Dermis blood vessel endothelial cell (primary cell): ENCODE results near the gene JDP2. TPM values are rescaled to one million over a fixed set of nuclear protein-coding genes. Genes with fewer than 3 reads are reported as not detected.

ENCODE experiments used
- DNase-seq: peaks from one replicate; pipeline ENCODE4 v3.0.0; 2010
- total RNA-seq: library from RNA; depleted of rRNA; stranded (reverse); fragments of >200 nt; gene quantifications from 2 replicates; pipeline ENCODE4 v1.2.3, GENCODE V29; 2014

JDP2 gene
- total RNA-seq, 1 donor from 2014 or later: 16.0 TPM

DNA sequence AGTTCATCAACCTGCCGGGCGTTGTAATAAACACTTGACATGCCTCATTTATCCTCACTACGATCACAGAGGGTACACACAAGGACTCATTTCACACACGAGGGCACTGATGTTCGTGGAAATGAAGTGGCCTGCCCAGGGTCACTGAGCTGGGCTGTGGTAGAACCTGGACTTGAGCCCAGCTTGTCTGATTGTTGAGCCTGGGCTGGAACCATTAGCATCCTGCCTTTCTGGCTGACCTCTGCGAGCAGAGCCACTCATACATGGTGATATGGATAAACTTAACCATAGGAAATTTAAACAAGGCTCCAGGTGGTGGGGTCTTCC, 16.6 kb upstream of the JDP2 start:
- DNase-seq: no peak

DNA sequence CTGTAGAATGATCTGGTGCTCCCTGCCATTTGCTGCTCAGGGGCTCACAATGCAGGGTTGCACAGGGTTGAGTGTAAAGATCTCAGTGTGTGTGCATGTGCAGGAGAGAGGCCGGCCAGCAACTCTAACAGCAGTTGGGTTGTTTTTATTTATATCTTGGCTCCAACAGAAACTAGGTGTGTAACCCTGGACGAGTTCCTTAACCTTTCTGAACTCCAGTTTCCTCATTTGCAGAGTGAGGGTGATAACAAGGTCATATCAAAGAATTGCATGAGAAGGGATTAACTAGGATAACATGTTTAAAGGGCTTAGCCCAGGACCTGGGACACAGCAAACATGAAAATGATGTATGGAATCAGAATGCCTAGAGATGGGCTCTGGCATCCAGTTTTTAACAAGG, 14.8 kb upstream of the JDP2 start:
- DNase-seq: no peak

DNA sequence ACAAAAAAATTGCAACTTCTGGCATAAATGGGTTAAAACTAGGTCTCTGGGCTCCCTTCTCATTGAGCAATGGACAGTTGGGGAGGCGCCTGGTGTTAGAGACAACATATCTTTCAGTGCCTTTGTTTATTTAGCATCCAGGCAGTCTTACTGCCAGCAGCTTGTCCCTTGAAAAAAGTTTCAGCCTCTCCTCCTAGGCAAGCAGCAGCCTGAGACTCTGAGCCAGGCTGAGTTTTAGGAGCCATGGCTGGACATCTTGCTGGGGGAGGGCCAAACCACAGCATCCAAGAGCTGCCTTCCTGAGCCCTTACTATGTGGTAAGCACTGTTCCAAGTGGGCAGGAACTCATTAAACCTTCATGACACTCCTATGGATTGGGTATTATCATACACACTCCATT, 10.1 kb upstream of the JDP2 start:
- DNase-seq: no peak

DNA sequence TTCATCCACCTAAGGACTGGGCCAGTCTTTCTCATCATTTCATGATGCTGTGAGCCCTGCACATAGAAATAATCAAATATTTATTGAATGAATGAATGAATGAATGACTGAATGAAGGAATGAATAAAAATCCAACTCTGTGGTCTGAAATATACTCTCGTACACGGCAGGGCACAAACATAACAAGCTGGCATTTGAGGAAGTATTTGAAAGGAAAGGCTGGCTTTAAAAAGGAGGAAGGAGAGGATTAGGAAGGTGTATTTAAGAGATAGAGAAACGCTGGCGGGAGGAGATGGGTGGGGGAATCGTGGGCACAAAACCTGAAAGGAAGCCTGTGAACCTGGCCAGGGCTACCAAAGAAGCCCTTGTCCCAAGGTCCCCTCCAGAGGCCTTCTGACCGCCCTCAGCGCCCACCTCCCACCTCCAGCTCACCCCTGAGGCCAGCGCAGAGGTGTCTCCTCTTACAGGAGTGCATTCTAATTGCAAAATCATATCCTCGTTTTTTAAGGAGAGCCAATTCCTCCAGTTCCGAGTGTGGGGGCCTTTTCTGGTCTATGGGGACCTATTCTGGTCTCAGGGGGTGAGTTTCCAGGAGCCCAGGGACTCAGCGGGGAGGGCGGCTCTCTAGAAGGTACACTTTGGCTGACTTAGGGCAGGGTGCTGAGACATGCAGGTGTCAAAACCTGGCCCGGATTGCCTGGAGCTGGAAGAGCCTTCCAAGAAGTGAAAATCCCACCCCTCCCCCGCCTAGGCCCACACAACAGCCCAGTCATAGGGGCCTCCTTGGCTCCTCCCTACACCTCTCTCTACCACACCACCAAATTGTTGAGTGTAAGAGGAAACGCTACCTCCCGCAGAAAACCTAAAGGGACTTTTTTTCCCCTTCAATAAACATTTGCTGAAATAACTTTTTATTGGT, 8.7 kb upstream of the JDP2 start:
- DNase-seq: no peak

DNA sequence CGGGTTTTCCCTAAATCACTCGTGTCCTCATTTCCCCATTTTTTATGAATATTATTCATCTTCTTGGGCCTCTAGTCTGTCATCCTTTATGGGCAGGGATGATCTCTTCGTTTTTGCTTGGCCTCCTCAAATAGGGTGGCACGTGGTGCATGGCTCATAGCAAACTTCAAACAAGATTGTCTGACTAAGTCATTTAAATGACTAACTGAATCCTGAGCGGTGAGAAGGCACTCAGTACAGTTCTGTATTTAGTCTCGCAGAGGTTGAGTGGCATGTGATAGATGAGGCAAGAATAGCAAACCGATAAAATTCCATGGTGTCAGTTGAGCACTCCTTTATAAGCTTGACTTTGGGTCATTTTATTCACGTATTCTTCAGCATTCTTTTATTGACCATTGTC, 5.7 kb upstream of the JDP2 start:
- no peak for DNase-seq

DNA sequence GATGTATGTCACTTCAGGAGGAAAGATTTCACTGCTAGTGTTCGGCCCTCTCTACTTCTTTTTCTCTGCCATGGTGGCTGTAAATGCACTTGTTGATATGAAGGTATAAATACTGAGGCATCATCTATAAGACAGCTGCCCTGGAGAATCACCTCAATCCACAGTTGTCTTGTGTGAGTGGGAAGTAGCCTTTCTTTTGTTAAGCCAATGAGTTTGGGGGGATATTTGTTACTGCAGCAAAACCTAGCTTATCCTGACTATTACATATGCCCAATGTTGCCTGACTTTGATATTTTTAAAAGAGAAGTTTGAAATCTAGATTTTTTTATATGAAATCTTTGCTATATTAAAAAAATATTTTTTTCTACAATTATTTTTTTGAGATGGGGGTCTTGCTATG, 3.3 kb upstream of the JDP2 start:
- no peak for DNase-seq

DNA sequence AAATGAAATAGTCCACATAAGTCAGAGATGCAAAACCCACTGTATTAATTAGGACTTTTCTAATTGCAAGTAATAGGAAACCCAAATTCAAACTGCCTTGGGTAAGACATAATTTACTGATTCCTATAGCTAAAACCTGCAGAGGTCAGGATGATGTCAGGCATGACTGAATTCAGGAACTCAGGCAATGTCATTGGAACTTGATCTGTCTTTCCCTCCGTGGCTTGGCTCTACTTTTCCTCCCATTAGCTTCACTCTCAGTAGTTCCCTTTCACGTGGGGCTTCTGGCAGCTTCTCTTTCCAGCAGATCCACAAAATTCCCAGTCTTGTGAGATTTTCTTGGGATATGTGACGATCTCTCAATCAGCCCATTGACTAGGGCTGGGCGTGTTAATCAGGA, 2.4 kb upstream of the JDP2 start:
- DNase-seq: no peak

DNA sequence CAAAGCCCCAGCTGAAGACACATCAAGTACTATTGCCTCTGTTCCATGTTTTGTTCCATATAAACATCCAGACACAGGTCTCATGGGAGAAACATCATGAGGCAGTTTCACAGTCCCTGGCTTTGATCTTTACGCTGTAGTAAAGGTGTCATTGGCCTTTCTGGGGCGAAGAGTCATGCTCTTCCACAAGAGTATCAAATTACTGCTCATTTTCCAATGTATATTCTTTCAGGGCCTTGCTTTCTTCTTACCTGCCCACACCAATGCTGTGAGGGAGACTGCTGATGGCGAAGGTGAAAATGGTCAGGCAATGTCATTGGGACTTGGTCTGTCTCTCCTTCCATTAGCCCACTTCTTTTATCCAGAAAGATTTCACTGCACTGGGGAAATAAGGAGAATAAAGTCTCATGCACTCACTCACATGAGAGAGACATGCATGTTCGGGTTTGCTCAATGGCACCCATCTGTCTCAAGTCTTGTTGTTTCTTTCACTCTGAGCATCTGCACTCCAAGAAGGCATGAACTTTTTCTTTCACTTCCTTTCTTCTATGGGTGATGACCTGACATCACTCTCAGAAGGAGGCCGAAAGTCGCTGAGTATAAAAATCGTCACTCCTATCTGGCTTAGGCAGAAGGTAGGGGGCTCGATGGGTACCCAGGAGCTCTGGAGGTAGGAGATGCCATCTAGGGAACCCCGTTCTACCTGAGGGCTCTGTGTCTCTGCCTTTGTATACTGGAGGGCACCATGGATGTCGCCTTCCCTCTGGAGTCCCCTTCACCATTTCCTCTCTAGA, 1.3 kb upstream of the JDP2 start:
- DNase-seq: no peak

DNA sequence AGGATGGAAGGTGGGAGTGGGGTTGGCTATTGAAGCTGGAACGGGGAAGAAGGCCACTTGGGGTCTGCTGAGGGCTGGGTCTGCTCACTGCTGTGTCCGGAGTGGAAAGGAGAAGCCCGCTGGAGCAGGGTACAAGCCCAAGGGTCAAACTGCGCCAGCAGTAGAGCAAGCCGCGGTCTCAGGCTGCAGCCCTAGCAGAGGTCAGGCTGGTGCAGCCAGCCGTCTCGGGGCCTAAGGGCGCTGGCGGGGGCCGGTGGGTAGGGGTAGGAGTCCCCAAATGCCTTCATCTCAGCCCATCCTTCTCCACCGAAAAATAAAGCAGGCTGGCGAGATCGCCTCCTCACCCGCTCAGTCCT, 718 bp upstream of the JDP2 start:
- no peak for DNase-seq

DNA sequence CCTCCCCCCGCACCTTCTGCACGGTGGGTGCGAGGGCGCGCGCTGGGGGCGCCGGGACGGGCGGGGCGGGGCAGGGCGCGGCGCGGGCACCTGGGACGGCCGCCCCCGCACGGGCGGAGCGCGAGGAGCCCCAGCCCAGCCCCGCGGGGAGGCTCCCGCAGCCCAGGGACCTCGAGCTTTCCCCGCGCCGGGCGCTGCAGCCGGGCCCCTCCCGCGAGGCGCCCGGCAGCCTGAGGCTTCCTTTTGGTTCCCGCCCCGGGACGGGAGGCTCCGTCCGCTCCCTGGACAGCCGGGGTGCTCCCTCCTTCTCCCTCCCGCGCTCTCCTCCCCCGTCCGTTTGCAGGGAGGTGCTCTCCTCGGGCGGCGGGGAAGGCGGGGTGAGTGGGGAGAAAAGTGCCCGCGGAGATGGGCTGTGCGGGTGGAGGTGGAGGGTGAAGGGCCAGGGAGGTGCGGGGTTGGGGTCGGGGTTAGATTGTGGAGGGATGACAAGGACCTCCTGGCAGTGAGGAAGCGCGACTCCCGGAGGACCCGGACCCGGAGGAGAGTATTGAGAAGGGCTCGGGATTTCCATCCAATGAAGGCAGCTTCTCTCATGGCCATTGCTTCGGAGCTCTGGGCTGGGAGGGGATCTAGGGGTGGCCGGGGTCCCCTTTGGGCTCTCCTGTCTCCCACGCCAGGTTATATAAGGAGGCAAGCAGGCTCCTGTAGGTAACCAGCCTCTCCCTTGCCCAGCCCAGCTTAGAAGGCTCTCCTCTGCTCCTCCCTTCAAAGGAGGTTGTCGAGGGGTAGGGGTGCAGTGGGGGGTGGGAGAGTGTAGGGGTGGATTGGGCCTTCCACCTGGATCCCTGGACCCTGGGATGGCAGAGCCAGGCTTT, 645 bp downstream of the JDP2 start:
- DNase-seq: no peak

DNA sequence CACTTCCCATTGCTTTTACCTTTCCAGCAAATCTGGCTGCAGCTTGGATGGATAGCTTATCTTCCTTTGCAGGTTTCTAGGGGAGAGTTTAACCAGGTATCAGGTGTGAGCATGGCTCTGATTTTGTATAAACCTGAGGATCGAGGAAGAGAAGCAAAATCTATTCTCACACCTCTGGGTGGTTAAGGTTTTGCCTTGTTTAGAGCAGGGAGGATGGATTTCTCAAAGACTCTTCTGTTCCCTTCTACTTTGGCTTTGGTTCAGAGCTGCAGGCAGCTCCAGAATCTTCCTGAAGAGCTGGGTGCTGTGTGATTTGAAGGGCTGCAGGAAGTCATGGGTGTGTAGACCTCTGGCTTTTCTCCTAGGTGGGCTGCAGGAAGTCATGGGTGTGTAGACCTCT, 1.7 kb downstream of the JDP2 start:
- no peak for DNase-seq

DNA sequence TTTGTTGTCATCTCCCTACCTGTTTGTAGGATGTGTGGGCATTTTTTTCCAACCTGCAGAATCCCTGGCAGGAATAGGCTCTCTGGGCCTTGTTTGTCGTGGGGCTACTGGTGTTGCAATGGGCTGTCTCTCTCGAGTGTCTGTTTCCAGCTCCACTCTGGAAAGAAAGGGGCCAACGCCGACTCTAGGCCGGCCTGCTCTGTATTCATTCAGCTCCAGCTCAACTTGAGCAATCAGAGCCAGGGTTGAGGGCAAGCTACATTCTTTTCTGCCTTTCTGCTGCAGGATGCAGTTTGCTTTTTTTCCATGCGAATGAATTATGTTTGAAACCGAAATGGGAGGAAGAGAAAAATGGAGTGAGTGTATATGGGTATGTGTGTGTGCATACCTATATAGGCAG, 2.3 kb downstream of the JDP2 start:
- DNase-seq: no peak

DNA sequence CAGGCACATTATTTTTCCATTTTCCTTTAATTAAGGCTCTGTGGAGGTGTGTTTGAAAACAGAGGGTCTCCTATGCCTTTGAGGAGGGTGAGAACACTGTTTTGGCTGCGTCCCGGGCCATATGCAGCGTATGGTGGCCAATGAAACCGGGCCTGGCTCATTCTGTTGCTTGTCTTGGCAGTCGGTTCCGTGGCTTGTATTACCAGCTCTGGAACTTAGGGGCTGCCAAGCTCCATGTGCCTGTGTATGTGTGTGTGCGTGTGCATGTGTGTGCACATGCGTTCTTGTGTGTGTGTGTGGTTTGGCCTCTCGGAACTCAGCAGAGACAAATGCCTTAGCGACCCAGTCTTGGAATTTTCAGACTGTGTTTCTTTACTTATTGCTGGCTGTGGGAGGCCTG, 2.7 kb downstream of the JDP2 start:
- no peak for DNase-seq

DNA sequence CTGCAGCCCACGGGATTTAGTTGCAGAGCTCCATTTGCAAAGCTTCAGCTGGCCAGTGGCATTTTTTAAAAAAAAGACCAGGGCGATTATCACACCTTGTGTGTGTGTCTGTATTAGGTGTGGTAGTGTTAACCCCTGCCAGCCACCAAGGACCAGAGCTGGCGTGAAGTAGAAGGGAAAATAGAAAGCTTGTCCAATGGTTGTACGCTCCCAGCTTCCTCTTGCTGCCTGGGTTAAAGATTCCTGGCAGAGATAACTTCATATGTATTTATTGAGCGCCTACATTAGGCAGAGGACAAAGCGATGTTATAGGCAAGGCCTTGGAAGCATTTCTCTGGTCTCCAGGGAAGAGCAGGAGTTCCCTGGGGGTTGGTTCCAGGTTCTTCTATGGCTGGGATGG, 3.2 kb downstream of the JDP2 start:
- no peak for DNase-seq

DNA sequence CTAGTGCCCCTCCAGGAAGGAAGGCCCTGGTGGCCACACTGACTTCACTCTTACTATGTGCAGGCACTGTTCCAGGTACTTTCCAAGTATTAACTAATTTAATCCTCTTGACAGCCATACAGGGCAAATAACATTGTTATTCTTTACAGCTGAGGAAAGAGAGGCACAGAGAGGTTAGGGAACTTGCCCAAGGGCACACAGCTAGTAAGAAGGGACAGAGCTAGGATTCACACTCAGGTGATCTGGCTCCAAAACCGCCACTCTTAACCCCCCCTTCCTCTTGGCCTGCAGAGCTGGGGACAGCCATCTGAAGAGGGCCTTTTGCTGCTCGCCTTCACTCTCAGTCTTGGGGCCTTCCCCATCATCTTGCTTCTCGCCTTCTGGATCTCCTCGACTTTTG, 4.0 kb downstream of the JDP2 start:
- no peak for DNase-seq

DNA sequence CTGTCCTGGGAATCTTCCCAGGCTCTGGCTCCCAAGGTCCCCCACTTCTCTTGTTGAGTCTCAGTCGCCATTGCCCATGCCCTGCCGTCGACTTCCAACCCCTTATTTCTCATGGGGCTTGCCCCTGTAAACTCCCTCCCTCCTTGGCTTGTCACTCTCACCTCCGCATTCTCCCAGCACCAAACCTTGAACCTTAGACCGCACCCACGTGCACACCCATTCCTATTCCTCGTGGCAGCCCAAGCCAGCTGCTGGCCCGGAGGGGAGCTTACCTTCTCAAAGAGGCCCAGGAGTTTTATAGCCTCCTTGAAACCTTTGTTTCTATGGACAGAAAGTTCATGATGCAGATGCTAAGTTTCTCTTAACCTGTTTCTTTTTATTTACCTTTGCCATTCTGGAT, 4.6 kb downstream of the JDP2 start:
- no peak for DNase-seq

DNA sequence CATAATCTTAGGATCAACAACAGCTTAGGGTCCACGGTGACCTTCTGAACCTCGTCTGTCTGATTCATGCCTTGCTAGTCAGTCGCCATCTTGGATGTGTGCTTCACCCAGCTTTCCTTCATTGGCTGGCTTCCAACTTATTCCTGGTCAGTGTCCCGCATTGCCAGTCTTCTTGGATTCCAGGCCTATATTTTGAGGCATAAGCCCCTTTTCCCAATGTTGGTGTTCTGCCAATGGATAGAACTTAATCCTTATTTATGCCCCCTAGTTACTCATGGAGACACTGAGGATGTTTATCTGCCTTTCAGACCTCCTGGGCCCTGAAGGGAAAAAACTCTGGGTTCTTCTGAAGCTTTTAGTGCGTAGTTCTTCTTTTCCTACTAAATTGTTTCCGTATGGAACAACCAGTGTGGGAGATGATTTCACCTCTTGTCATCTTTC, 5.8 kb downstream of the JDP2 start:
- no peak for DNase-seq

DNA sequence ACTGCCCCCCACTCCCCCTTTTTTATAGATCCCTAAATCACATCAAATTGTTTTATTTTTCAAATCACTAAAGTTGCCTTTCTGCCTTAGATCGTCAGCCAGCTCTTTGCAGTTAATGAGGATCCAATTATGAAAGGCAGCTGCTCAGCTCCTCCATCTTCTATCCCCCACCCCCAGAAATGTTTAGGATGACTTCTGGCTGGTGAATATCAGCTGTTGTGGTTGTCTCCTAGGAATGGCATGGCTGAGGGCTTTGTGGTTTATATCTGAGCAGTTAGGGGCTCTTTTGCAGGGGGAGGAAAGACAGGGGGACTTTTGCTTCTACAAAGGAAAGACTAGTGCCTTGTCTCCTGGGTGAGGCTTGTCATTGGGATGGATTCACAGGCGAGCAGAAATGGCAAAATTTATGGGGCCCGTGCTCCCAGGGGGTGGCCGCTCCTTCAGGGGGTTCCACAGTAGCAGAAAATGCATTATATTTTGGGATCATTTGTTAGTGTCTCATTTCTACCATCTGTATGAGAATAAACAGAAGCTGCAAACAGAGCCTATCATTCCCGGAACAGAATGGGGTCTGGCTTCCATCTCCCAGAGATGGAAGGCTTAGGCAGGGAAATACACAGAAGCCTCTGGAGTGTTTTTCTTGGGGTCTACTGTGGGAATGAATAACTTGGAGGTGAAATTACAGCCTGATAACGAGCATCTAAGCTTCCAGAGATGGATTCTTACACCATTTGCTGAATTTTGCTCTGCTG, 6.5 kb downstream of the JDP2 start:
- no peak for DNase-seq

DNA sequence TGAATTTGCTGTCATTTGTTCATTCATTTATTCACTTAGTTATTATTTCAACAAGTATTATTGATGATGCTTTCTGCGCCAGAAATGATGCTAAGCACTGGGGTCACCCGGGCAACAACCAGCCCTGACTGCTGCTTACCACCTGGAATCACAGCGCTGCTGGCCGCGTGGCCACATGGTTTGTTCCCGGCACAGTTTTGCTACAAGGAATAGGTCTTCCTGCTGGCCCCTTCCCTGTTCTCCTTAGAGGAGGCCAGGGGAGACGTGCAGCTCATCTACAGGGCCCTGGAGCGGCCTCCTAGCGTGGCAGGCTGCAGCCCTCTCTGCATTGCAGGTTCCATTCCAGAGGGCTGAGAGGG, 7.0 kb downstream of the JDP2 start:
- DNase-seq: no peak

DNA sequence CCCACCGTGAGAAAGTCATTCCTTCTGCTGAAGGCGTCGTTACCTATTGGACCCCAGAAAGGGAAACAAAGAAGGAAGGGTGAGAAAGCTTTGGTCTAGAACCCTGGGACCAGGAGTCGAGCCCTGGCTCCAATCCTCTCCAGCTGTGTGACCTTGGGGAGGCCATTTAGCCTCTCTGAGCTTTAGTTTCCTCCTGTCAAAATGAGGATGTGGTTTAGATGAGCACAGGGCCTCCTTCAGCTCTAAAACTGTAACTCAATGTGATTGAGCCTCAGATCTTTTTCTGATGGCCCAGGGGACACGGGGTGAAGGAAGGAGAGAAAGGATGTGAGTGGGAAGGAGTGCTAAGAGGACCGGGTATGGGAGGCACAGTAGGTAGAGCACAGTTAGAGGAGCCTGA, 7.7 kb downstream of the JDP2 start:
- no peak for DNase-seq

DNA sequence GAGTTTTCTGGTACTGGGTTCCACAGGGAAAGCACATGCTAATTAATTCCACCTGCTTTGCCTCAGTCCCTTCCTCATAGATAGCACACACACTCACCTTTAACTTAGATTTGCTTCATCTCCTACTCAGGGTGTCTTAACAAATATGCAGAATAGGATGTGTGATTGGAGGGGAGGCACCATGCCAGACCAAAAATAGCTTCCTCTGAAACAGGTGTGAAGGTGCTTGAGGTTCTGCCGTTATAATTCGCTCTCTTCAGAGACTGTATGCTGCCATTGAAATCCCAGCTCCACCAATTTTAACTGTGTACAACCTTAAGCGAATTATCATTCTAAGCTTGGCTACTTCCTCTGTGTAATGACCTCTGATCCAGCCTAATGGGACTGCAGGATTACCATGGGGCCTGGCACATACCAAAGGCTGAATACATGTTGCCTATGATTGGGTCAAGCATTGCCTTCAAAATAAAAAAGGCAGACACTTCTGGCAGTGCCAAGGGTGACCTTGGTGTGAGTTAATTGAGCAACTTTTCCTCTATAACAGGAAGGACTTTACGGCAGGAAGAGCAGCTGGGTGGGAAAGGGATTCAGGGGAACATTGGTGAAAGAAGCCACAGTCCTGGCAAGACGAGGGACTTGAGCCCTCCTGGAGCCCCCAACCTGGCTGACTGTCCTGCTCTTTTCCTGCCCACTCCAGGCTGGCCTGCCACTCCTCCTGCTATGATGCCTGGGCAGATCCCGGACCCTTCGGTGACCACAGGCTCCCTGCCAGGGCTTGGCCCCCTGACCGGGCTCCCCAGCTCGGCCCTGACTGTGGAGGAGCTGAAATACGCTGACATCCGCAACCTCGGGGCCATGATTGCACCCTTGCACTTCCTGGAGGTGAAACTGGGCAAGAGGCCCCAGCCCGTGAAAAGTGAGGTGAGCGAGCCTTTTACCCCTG, 9.7 kb downstream of the JDP2 start:
- peak; percentile 12 for DNase-seq
